GM12892 (cell line): ENCODE measurements around the gene AKTIP.

Experiments
- POLR2AphosphoS5 ChIP-seq: IDR thresholded peaks from 2 replicates; pipeline ENCODE4 v1.6.1; 2011; ENCODE audit warnings: low read depth, low read length, control low read depth
- TAF1 ChIP-seq: IDR thresholded peaks from 2 replicates; pipeline ENCODE4 v1.6.1; 2011; ENCODE audit warnings: low read depth, mild to moderate bottlenecking, control low read depth, low read length, borderline replicate concordance

DNA sequence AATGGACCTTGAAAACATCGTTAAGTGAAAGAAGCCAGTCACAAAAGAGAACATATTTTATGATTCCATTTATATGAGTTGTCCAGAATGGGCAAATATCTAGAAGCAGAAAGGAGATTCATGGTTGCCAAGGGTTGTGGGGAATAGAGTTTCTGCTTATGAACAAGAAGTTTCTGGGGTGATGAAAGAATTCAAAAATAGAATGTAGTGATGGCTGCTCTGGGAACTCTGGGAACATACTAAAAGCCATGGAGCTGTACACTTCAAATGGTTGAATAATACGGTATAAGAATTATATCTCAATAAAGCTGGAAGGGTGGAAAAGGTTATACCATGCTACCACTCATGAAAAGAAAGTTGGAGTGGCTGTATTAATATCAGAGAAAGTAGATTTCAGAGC lies 18.5 kb downstream of the AKTIP start:
- no peak for TF ChIP-seq TAF1
- no peak for TF ChIP-seq POLR2AphosphoS5
